HEK293 (cell line): ENCODE data around the gene LPP.

ENCODE experiments used
- CTCF ChIA-PET: fragments of 350-600 bp; formaldehyde crosslinking; extraction: SDS; loops from one replicate; lab custom pipeline; 2021; ENCODE audit warnings: antibody characterized with exemption; lab: Yijun Ruan, JAX
- POLR2A ChIA-PET: fragments of 300-600 bp; formaldehyde crosslinking; extraction: SDS; loops from one replicate; lab custom pipeline; 2020; ENCODE audit warnings: antibody characterized with exemption, inconsistent platforms; lab: Yijun Ruan, JAX
- H3K27ac ChIP-seq: fragments of 200-500 bp; sonication (Bioruptor generic); 2 replicates; pipeline ENCODE4 v1.5.1; 2014; ENCODE audit warnings: low read depth, low read length, control low read depth, inconsistent platforms; ENCODE audit errors: extremely low read depth
- H3K36me3 ChIP-seq, 2 experiments: fragments of 200-500 bp in 1 of 2; sonication (Bioruptor generic) in 1 of 2; 1 replicate in 1 of 2; 2 replicates in 1 of 2; pipeline ENCODE4 v1.5.1; 2014 to 2017; ENCODE audit warnings: inconsistent platforms in 2 of 2, low read length in 2 of 2; ENCODE audit not compliant: control insufficient read depth in 2 of 2, insufficient read depth in 1 of 2
- H3K4me1 ChIP-seq: fragments of 200-500 bp; sonication (Bioruptor generic); 2 replicates; pipeline ENCODE4 v1.5.1; 2014; ENCODE audit warnings: mild to moderate bottlenecking, low read length, inconsistent platforms; ENCODE audit not compliant: control insufficient read depth, insufficient read depth
- H3K4me3 ChIP-seq: 2 replicates; pipeline ENCODE4 v1.5.1; 2011; ENCODE audit warnings: low read depth, mild to moderate bottlenecking, control low read depth, low read length, moderate library complexity
- H3K9me3 ChIP-seq: fragments of 200-500 bp; sonication (Bioruptor generic); 2 replicates; pipeline ENCODE4 v1.5.1; 2014; ENCODE audit warnings: low read depth, low read length, inconsistent platforms; ENCODE audit not compliant: control insufficient read depth, insufficient read depth
- KLF16 ChIP-seq: fragments of 450-650 bp; formaldehyde crosslinking; IDR thresholded peaks from 2 replicates; pipeline ENCODE4 v1.5.1; 2017; ENCODE audit warnings: missing biosample characterization, missing genetic modification characterization
- ZFHX2 ChIP-seq: fragments of 450-650 bp; formaldehyde crosslinking; conservative IDR thresholded peaks from 2 replicates; pipeline ENCODE4 v1.5.1; 2016; ENCODE audit warnings: missing biosample characterization, missing genetic modification characterization
- ZIC2 ChIP-seq: fragments of 450-650 bp; formaldehyde crosslinking; IDR thresholded peaks from 2 replicates; pipeline ENCODE4 v1.5.1; 2016; ENCODE audit warnings: missing biosample characterization, missing genetic modification characterization
- ZNF121 ChIP-seq: fragments of 450-650 bp; formaldehyde crosslinking; IDR thresholded peaks from 2 replicates; pipeline ENCODE4 v1.5.1; 2016; ENCODE audit warnings: missing biosample characterization, missing genetic modification characterization
- ZNF175 ChIP-seq: fragments of 450-650 bp; formaldehyde crosslinking; IDR thresholded peaks from 2 replicates; pipeline ENCODE4 v1.5.1; 2016; ENCODE audit warnings: missing biosample characterization, missing genetic modification characterization
- ZNF19 ChIP-seq: fragments of 450-650 bp; formaldehyde crosslinking; IDR thresholded peaks from 2 replicates; pipeline ENCODE4; 2016; ENCODE audit warnings: missing biosample characterization, missing genetic modification characterization, low read depth
- ZNF2 ChIP-seq: fragments of 450-650 bp; formaldehyde crosslinking; IDR thresholded peaks from 2 replicates; pipeline ENCODE4 v1.5.1; 2016; ENCODE audit warnings: missing biosample characterization, missing genetic modification characterization
- ZNF211 ChIP-seq: fragments of 450-650 bp; formaldehyde crosslinking; IDR thresholded peaks from 2 replicates; pipeline ENCODE4 v1.5.1; 2016; ENCODE audit warnings: low read depth, missing biosample characterization, missing genetic modification characterization
- ZNF23 ChIP-seq: fragments of 450-650 bp; formaldehyde crosslinking; IDR thresholded peaks from 2 replicates; pipeline ENCODE4 v1.5.1; 2016; ENCODE audit warnings: missing biosample characterization, missing genetic modification characterization, borderline replicate concordance
- ZNF274 ChIP-seq, 2 experiments: fragments of 200-500 bp in 1 of 2; fragments of 450-650 bp in 1 of 2; sonication (Bioruptor generic) in 1 of 2; formaldehyde crosslinking in 1 of 2; IDR thresholded peaks; 2 replicates each; pipeline versions ENCODE4 v1.5.1 to v1.6.1; 2014 to 2016; ENCODE audit warnings: borderline replicate concordance in 1 of 2, inconsistent platforms in 1 of 2, low read length in 1 of 2, missing biosample characterization in 1 of 2, missing genetic modification characterization in 1 of 2
- ZNF324 ChIP-seq: fragments of 450-650 bp; formaldehyde crosslinking; IDR thresholded peaks from 2 replicates; pipeline ENCODE4 v1.5.1; 2016; ENCODE audit warnings: missing biosample characterization, missing genetic modification characterization
- ZNF416 ChIP-seq: fragments of 450-650 bp; formaldehyde crosslinking; IDR thresholded peaks from 2 replicates; pipeline ENCODE4 v1.5.1; 2016; ENCODE audit warnings: missing biosample characterization, missing genetic modification characterization
- ZNF510 ChIP-seq: fragments of 450-650 bp; formaldehyde crosslinking; IDR thresholded peaks from 2 replicates; pipeline ENCODE4 v1.5.1; 2018; ENCODE audit warnings: mild to moderate bottlenecking, missing genetic modification characterization, missing biosample characterization; ENCODE audit not compliant: insufficient replicate concordance
- ZNF658 ChIP-seq: fragments of 450-650 bp; formaldehyde crosslinking; IDR thresholded peaks from 2 replicates; pipeline ENCODE4; 2016; ENCODE audit warnings: missing biosample characterization, missing genetic modification characterization
- ZNF747 ChIP-seq: fragments of 450-650 bp; formaldehyde crosslinking; IDR thresholded peaks from 2 replicates; pipeline ENCODE4 v1.5.1; 2016; ENCODE audit warnings: missing biosample characterization, missing genetic modification characterization
- ZNF768 ChIP-seq: fragments of 450-650 bp; formaldehyde crosslinking; IDR thresholded peaks from 2 replicates; pipeline ENCODE4 v1.5.1; 2018; ENCODE audit warnings: missing biosample characterization, mild to moderate bottlenecking, missing genetic modification characterization
- ZNF837 ChIP-seq: fragments of 450-650 bp; formaldehyde crosslinking; IDR thresholded peaks from 2 replicates; pipeline ENCODE4 v1.5.1; 2016; ENCODE audit warnings: missing biosample characterization, missing genetic modification characterization
- ZSCAN16 ChIP-seq: fragments of 450-650 bp; formaldehyde crosslinking; IDR thresholded peaks from 2 replicates; pipeline ENCODE4 v1.5.1; 2016; ENCODE audit warnings: missing biosample characterization, missing genetic modification characterization
- ZSCAN23 ChIP-seq: fragments of 450-650 bp; formaldehyde crosslinking; IDR thresholded peaks from 2 replicates; pipeline ENCODE4 v1.5.1; 2016; ENCODE audit warnings: missing biosample characterization, missing genetic modification characterization
- ZXDB ChIP-seq: fragments of 450-650 bp; formaldehyde crosslinking; IDR thresholded peaks from 2 replicates; pipeline ENCODE4 v1.5.1; 2016; ENCODE audit warnings: missing biosample characterization, missing genetic modification characterization
- TF ChIP-seq, protein P1 (sequence below): fragments of 450-650 bp; formaldehyde crosslinking; IDR thresholded peaks from 2 replicates; pipeline ENCODE4 v1.5.1; 2016; ENCODE audit warnings: missing biosample characterization, missing genetic modification characterization
- TF ChIP-seq, protein P2 (sequence below): fragments of 450-650 bp; formaldehyde crosslinking; IDR thresholded peaks from 2 replicates; pipeline ENCODE4 v1.5.1; 2016; ENCODE audit warnings: missing biosample characterization, missing genetic modification characterization
- TF ChIP-seq, protein P3 (sequence below): IDR thresholded peaks from 2 replicates; pipeline ENCODE4 v1.6.1; 2011; ENCODE audit warnings: mild to moderate bottlenecking, low read depth, low read length, borderline replicate concordance
- TF ChIP-seq, protein P4 (sequence below): fragments of 450-650 bp; formaldehyde crosslinking; IDR thresholded peaks from 2 replicates; pipeline ENCODE4 v1.5.1; 2016; ENCODE audit warnings: missing biosample characterization, missing genetic modification characterization
- TF ChIP-seq, protein P5 (sequence below): fragments of 450-650 bp; formaldehyde crosslinking; IDR thresholded peaks from 2 replicates; pipeline ENCODE4 v1.5.1; 2017; ENCODE audit warnings: missing biosample characterization, missing genetic modification characterization
- TF ChIP-seq, protein P6 (sequence below): fragments of 450-650 bp; formaldehyde crosslinking; IDR thresholded peaks from 2 replicates; pipeline ENCODE4 v1.5.1; 2016; ENCODE audit warnings: missing biosample characterization, missing genetic modification characterization, low read depth

LPP gene

DNA sequence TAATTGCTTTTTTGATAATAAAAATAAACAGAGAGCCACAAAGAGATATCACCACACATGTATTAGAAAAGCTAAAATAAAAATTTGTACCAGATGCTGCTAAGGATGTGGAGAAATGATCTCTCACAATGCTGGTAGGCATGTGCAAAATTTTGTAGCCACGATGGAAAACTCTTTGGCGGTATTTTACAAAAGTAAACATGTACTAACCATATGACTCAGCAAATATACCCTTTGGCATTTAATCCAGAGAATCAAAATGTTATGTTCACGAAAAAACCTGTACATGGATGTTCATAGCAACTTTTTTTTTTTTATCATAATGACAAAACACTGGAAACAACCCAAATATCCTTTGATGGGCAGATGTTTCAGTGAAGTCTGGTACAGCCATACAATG lies 261.2 kb downstream of the LPP start:
- Histone ChIP-seq H3K4me3 (no peak overlapping the region), H3K9me3 (no peaks in the 10 kb centered on the region), H3K36me3 (no peaks in the 10 kb centered on the region)
- TF ChIP-seq ZNF175 (no peak), ZNF747 (tag by site-specific recombination) (no peak), ZNF510 (tag by site-specific recombination) (no peak), ZNF23 (tag by site-specific recombination) (no peak), ZNF837 (no peak), ZNF768 (no peak), ZNF416 (tag by site-specific recombination) (no peak), ZNF324 (tag by site-specific recombination) (no peak), ZSCAN23 (no peak), ZNF2 (no peak), ZNF658 (tag by site-specific recombination) (no peak), ZNF211 (tag by site-specific recombination) (no peak), ZNF274 (IDR thresholded peaks at IDR 0.05; ENCODE audit: low read length) (no peak), ZNF274 (tag by site-specific recombination; IDR thresholded peaks at IDR 0.05; ENCODE audit: borderline replicate concordance) (no peak), KLF16 (tag by site-specific recombination) (no peak)
- TF ChIP-seq, protein P1, sequence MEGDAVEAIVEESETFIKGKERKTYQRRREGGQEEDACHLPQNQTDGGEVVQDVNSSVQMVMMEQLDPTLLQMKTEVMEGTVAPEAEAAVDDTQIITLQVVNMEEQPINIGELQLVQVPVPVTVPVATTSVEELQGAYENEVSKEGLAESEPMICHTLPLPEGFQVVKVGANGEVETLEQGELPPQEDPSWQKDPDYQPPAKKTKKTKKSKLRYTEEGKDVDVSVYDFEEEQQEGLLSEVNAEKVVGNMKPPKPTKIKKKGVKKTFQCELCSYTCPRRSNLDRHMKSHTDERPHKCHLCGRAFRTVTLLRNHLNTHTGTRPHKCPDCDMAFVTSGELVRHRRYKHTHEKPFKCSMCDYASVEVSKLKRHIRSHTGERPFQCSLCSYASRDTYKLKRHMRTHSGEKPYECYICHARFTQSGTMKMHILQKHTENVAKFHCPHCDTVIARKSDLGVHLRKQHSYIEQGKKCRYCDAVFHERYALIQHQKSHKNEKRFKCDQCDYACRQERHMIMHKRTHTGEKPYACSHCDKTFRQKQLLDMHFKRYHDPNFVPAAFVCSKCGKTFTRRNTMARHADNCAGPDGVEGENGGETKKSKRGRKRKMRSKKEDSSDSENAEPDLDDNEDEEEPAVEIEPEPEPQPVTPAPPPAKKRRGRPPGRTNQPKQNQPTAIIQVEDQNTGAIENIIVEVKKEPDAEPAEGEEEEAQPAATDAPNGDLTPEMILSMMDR (tag by site-specific recombination) = no peak
- TF ChIP-seq, all 188 proteins: peak for 0
- ChIA-PET CTCF (interaction anchor here (0.7 kb wide), 2 partner anchors 340 to 1588 kb away, joined by 3 to 6 read pairs; no protein-coding TSS in a partner anchor), POLR2A (no interaction called here)
- Histone ChIP-seq H3K27ac (no peak overlapping the region), H3K4me1 (no peaks in the 10 kb centered on the region)

DNA sequence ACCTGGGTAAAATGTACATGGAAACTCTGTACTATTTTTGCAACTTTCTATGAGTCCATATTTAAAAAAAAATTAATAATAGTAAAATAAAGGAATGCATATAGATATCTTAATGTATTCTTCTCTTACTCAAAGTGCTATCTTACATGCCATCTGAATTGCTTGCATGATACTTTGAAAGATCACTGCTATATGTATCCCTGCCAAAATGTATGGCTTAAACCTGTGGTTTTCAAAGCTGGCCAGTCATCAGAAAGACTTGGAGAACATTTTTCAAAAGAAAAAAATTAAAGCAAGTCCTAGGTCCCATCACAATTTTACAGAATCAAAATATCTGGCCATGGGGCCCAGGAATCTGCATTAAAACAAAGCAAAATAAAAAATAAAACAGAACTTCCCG lies 262.1 kb downstream of the LPP start:
- no peaks in the 10 kb centered on the region for H3K36me3 ChIP-seq
- ChIA-PET POLR2A (no interaction called here), CTCF (no interaction called here)
- H3K9me3 ChIP-seq = no peaks in the 10 kb centered on the region
- no peaks in the 10 kb centered on the region for H3K4me1 ChIP-seq
- no peak overlapping the region for H3K4me3 ChIP-seq
- H3K27ac ChIP-seq = no peak overlapping the region
- TF ChIP-seq, protein P2, sequence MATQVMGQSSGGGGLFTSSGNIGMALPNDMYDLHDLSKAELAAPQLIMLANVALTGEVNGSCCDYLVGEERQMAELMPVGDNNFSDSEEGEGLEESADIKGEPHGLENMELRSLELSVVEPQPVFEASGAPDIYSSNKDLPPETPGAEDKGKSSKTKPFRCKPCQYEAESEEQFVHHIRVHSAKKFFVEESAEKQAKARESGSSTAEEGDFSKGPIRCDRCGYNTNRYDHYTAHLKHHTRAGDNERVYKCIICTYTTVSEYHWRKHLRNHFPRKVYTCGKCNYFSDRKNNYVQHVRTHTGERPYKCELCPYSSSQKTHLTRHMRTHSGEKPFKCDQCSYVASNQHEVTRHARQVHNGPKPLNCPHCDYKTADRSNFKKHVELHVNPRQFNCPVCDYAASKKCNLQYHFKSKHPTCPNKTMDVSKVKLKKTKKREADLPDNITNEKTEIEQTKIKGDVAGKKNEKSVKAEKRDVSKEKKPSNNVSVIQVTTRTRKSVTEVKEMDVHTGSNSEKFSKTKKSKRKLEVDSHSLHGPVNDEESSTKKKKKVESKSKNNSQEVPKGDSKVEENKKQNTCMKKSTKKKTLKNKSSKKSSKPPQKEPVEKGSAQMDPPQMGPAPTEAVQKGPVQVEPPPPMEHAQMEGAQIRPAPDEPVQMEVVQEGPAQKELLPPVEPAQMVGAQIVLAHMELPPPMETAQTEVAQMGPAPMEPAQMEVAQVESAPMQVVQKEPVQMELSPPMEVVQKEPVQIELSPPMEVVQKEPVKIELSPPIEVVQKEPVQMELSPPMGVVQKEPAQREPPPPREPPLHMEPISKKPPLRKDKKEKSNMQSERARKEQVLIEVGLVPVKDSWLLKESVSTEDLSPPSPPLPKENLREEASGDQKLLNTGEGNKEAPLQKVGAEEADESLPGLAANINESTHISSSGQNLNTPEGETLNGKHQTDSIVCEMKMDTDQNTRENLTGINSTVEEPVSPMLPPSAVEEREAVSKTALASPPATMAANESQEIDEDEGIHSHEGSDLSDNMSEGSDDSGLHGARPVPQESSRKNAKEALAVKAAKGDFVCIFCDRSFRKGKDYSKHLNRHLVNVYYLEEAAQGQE (tag by site-specific recombination) = no peak
- TF ChIP-seq ZSCAN16 (no peak), ZXDB (tag by site-specific recombination) (no peak), ZNF121 (tag by site-specific recombination) (no peak), ZFHX2 (tag by site-specific recombination) (no peak), ZNF19 (tag by site-specific recombination) (no peak), ZIC2 (tag by site-specific recombination) (no peak)
- TF ChIP-seq, protein P3, sequence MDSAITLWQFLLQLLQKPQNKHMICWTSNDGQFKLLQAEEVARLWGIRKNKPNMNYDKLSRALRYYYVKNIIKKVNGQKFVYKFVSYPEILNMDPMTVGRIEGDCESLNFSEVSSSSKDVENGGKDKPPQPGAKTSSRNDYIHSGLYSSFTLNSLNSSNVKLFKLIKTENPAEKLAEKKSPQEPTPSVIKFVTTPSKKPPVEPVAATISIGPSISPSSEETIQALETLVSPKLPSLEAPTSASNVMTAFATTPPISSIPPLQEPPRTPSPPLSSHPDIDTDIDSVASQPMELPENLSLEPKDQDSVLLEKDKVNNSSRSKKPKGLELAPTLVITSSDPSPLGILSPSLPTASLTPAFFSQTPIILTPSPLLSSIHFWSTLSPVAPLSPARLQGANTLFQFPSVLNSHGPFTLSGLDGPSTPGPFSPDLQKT = no peak
- TF ChIP-seq, protein P4, sequence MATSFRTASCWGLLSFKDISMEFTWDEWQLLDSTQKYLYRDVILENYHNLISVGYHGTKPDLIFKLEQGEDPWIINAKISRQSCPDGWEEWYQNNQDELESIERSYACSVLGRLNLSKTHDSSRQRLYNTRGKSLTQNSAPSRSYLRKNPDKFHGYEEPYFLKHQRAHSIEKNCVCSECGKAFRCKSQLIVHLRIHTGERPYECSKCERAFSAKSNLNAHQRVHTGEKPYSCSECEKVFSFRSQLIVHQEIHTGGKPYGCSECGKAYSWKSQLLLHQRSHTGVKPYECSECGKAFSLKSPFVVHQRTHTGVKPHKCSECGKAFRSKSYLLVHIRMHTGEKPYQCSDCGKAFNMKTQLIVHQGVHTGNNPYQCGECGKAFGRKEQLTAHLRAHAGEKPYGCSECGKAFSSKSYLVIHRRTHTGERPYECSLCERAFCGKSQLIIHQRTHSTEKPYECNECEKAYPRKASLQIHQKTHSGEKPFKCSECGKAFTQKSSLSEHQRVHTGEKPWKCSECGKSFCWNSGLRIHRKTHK (tag by site-specific recombination) = no peak
- TF ChIP-seq, protein P5, sequence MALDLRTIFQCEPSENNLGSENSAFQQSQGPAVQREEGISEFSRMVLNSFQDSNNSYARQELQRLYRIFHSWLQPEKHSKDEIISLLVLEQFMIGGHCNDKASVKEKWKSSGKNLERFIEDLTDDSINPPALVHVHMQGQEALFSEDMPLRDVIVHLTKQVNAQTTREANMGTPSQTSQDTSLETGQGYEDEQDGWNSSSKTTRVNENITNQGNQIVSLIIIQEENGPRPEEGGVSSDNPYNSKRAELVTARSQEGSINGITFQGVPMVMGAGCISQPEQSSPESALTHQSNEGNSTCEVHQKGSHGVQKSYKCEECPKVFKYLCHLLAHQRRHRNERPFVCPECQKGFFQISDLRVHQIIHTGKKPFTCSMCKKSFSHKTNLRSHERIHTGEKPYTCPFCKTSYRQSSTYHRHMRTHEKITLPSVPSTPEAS (tag by site-specific recombination) = no peak
- TF ChIP-seq, protein P6, sequence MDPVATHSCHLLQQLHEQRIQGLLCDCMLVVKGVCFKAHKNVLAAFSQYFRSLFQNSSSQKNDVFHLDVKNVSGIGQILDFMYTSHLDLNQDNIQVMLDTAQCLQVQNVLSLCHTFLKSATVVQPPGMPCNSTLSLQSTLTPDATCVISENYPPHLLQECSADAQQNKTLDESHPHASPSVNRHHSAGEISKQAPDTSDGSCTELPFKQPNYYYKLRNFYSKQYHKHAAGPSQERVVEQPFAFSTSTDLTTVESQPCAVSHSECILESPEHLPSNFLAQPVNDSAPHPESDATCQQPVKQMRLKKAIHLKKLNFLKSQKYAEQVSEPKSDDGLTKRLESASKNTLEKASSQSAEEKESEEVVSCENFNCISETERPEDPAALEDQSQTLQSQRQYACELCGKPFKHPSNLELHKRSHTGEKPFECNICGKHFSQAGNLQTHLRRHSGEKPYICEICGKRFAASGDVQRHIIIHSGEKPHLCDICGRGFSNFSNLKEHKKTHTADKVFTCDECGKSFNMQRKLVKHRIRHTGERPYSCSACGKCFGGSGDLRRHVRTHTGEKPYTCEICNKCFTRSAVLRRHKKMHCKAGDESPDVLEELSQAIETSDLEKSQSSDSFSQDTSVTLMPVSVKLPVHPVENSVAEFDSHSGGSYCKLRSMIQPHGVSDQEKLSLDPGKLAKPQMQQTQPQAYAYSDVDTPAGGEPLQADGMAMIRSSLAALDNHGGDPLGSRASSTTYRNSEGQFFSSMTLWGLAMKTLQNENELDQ (tag by site-specific recombination) = no peak
